LNCaP clone FGC (cell line): ENCODE data around the gene GASK1A.
"Not testable (repeated sequence)": the region's sequence is repeated elsewhere in the genome, so short reads cannot be mapped to it uniquely, and the experiment has no call there.

Experiments
- DNase-seq: peaks from one replicate; pipeline ENCODE4 v3.0.0-alpha.2; 2011; ENCODE audit warnings: low read depth
- H3K4me3 ChIP-seq: 2 replicates; pipeline ENCODE4 v1.5.1; 2011; ENCODE audit warnings: mild to moderate bottlenecking, low read depth, low read length, control low read depth
- TF ChIP-seq, protein P1 (sequence below): IDR thresholded peaks from 2 replicates; pipeline ENCODE4 v1.5.1; 2012; ENCODE audit warnings: mild to moderate bottlenecking; ENCODE audit not compliant: control insufficient read depth, insufficient read depth; ENCODE audit errors: extremely low read depth

GASK1A gene

DNA sequence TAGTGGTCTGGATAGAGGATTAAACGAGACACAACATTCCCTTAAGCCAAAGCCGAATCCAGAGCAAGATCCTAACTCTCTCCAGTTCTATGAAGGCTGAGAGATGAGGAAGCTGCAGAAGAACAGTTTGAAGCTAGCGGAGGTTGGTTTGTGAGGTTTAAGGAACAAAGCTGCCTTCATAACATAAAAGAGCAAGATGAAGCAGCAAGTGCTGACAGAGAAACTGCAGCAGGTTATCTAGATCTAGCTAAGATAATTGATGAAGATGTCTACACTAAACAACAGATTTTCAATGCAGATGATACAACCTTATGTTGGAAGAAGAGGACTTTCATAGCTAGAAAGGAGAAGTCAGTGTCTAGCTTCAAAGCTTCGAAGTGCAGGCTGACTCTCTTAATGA is 14.8 kb upstream of the GASK1A start:
- no peak overlapping the region for H3K4me3 ChIP-seq
- TF ChIP-seq, protein P1, sequence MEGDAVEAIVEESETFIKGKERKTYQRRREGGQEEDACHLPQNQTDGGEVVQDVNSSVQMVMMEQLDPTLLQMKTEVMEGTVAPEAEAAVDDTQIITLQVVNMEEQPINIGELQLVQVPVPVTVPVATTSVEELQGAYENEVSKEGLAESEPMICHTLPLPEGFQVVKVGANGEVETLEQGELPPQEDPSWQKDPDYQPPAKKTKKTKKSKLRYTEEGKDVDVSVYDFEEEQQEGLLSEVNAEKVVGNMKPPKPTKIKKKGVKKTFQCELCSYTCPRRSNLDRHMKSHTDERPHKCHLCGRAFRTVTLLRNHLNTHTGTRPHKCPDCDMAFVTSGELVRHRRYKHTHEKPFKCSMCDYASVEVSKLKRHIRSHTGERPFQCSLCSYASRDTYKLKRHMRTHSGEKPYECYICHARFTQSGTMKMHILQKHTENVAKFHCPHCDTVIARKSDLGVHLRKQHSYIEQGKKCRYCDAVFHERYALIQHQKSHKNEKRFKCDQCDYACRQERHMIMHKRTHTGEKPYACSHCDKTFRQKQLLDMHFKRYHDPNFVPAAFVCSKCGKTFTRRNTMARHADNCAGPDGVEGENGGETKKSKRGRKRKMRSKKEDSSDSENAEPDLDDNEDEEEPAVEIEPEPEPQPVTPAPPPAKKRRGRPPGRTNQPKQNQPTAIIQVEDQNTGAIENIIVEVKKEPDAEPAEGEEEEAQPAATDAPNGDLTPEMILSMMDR, result no peak
- no peak for DNase-seq

DNA sequence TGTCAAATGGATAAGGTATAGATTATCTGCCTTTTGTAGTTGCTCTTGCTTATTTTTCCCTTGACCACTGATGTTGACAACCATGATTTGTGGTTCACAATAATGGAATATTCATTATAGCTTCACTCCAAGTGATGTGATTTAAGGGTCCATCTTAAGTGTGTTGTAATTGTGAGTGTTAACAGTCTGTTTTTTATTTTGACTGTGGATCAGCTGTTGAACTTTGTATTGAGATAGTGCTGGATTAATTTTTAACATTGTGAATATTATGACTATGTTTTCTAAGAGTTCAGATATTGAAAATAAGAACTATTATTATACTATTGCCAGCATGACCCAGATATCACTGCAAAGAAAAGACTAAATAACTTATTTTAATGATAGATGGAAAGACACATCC is 8.6 kb upstream of the GASK1A start:
- DNase-seq, result no peak
- no peak overlapping the region for H3K4me3 ChIP-seq
- TF ChIP-seq, protein P1, result no peak

DNA sequence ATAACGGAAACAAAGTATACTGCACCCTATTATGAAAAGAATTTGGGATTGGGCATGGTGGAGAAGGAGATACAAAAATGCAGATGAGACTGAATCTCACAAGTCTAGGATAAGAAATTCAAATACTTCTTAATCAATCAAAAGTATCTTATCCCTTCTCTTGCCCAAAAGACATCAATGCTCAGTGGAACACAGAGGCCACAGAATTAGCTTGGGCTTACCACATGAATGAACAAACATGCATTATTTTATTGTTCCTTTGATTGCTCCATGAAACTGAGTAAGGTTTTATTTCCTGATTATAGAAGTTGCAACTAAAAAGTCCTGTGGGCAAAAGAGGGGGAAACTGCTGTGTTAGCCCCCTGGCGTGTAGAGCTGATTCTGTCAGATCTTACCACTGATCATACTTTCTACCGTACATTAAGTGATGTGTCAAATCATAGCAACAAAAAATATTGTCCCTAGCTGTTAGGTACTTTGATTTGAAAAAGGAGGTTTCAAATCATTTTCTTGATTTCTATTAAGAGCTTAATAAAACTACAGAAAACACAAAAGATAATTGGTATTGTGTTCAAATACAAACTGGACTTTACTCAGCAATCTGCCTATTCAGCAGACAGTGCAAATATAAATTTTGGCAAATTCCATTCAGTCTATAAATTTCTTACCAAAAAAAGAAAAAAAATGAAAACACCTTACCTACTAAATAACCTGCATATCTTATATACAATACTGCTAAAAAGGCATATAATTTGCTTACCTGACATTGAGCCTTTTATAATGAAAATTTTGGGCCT is 7.9 kb upstream of the GASK1A start:
- TF ChIP-seq, protein P1, result no peak
- no peak for DNase-seq
- H3K4me3 ChIP-seq, result no peak overlapping the region

DNA sequence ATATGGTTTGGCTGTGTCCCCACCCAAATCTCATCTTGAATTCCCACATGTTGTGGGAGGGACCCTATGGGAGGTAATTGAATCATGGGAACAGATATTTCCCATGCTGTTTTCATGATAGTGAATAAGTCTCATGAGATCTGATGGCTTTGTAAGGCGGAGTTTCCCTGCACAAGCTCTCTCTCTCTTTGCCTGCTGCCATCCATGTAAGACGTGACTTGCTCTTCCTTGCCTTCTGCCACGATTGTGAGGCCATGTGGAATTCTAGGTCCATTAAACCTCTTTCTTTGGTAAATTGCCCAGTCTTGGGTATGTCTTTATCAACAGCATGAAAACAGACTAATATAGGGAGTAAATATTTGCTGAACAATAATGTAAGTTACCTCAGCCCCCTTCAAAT is 4.2 kb upstream of the GASK1A start:
- H3K4me3 ChIP-seq, DNase-seq: not testable (repeated sequence)

DNA sequence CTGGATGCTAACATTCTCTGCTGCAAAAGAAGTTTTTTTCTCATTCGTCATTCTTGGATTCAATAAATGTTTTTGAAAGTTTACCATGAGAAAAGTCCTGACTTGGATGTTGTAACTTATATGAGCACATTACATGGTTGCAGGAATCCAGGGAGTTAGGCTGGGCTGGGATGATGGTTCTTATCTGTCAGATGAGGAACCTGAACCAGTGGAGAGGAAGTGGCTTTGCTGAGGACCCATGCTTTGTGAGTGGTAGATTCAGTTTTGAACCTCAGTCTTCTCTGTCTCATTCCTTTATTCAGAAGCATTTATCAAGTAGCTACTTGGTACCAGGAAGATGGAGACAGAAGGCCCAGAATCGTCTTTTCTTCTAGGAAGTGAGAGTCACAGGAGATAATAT is 3.7 kb upstream of the GASK1A start:
- DNase-seq, result no peak
- H3K4me3 ChIP-seq, result no peak overlapping the region
- TF ChIP-seq, protein P1, result no peak

DNA sequence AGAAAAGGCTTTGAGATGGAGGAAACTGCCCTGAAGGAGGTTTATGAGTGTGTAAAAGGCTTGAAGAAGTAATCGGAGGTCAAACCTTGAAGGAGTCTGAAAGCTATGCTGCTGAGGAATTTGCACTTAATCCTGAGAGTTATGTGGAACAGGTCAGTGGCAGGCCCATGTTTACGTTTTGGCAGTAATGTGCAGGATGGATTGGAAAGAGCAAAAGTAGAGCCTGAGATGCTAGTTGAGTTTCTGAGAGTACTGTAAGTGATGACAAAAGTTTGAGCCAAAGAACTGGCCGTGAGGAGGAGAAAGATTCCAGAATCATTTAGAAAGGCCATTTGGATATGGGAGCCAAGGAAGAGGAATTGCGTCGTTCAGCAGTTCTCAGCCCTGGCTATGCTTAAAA is 3.2 kb upstream of the GASK1A start:
- DNase-seq, result no peak
- TF ChIP-seq, protein P1, result no peak
- H3K4me3 ChIP-seq, result no peak overlapping the region

DNA sequence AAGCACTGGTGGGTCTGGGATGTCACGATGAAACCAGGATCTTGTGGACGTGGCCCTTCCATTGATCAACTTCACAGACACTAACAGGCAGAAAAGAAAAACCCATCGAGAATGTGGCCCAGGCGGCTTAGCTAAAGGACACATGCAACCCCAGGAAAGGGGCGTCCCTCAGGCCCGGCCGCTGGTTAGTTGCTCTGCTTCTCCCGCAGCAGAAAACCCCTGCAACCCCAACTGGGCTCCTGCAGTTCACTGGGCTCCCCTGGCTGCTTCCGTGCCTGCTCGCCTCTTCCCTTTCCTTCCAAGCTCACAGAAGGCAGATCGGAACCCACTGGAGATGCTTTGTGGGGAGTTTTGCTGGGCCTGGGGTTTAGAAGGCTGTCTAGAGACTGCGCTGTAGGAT is 1.1 kb downstream of the GASK1A start:
- no peak for DNase-seq
- peak overlapping the region; percentile 54; the same call in 1 of the 2 replicates for H3K4me3 ChIP-seq
- TF ChIP-seq, protein P1, result no peak
